ENCODE data around the gene THAP10.
"Not testable (repeated sequence)": the region's sequence is repeated elsewhere in the genome, so short reads cannot be mapped to it uniquely, and the experiment has no call there.

The THAP10 gene

DNA sequence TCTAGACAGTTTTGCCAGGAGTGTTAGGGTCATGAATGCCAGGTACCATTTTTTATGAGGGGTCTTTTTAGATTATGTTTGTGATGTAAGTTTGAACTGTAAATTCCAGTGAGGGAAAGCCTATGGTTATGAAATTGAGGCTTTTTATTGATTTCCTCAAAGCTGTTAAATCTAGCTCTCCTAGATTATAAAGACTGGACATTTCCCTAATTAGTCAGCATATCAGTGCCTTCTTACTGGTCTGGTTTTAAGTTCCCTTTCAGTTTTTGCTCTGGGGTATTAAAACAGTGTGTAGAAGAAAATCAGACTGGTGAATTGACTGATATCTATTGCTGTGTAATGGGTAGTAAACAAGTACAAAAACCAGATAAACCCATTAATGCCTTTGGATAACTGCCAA lies 39.6 kb upstream of the THAP10 start:
- intact Hi-C loops (cut with DNase I; ENCODE audit: low total_unique reads), result no loop called here
- Histone ChIP-seq H3K36me3 (no peaks in the 10 kb centered on the region), H3K9me3 (no peaks in the 10 kb centered on the region), H3K27ac (no peak overlapping the region), H3K4me1 (no peaks in the 10 kb centered on the region), H3K4me3 (no peak overlapping the region), H3K27me3 (no peaks in the 10 kb centered on the region)
- DNase-seq, result no peak
- TF ChIP-seq, protein P1, sequence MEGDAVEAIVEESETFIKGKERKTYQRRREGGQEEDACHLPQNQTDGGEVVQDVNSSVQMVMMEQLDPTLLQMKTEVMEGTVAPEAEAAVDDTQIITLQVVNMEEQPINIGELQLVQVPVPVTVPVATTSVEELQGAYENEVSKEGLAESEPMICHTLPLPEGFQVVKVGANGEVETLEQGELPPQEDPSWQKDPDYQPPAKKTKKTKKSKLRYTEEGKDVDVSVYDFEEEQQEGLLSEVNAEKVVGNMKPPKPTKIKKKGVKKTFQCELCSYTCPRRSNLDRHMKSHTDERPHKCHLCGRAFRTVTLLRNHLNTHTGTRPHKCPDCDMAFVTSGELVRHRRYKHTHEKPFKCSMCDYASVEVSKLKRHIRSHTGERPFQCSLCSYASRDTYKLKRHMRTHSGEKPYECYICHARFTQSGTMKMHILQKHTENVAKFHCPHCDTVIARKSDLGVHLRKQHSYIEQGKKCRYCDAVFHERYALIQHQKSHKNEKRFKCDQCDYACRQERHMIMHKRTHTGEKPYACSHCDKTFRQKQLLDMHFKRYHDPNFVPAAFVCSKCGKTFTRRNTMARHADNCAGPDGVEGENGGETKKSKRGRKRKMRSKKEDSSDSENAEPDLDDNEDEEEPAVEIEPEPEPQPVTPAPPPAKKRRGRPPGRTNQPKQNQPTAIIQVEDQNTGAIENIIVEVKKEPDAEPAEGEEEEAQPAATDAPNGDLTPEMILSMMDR (IDR thresholded peaks at IDR 0.05), result no peak

DNA sequence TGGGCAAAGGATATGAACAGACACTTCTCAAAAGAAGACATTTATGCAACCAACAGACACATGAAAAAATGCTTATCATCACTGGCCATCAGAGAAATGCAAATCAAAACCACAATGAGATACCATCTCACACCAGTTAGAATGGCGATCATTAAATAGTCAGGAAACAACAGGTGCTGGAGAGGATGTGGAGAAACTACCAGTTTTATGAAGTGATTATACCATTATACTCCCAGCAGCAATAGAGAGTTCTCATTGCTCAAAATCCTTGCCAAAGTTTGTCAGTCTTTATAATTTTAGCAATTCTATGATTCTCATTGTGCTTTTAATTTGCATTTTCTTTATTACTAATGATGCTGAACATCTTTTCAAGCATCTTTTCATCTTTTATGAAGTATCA lies 34.7 kb upstream of the THAP10 start:
- H3K27ac ChIP-seq; intact Hi-C loops (cut with DNase I; ENCODE audit: low total_unique reads); H3K36me3 ChIP-seq; DNase-seq; H3K4me1 ChIP-seq; H3K27me3 ChIP-seq; H3K4me3 ChIP-seq; H3K9me3 ChIP-seq: not testable (repeated sequence)

DNA sequence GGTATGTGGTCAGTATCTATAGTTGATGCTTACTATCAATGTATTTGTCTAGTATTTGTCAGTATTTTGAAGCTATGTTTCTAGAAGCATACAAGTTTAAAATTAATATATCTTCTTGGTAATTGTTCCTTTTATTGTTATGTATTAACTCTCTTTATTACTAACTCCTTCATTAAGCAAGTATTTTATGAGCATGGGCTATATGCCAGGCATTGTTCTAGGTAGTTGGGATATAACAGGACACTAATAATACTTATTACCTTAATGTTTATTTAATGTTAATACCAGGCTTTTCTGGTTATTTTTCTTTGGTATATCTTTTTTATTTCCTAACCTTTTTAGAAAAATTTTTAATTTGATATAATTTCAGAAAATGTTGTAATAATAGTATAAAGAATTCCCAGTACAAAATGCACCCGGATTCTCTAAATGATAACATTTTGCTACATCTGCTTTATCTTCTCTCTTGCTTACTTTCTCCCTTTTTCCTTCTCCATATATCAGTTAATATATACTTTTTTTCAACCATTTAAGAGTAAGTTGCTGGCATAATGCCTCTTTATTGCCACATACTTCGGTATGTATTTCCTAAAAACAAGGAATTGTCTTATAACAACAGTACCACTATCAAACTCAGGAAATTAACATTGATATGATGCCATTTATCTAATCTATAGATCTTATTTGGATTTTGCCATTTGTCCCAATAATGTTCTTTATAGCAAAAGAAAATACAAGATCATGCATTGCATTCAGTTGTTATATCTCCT lies 31.3 kb upstream of the THAP10 start:
- Histone ChIP-seq H3K27me3 (no peaks in the 10 kb centered on the region), H3K4me1 (no peaks in the 10 kb centered on the region), H3K9me3 (no peaks in the 10 kb centered on the region), H3K27ac (no peak overlapping the region), H3K36me3 (no peaks in the 10 kb centered on the region), H3K4me3 (no peak overlapping the region)
- intact Hi-C loops (cut with DNase I; ENCODE audit: low total_unique reads), result loop anchor here (5.0 kb wide), 1 partner anchor 259 kb away; no protein-coding TSS in a partner anchor
- TF ChIP-seq, protein P1 (IDR thresholded peaks at IDR 0.05), result no peak
- DNase-seq, result no peak

DNA sequence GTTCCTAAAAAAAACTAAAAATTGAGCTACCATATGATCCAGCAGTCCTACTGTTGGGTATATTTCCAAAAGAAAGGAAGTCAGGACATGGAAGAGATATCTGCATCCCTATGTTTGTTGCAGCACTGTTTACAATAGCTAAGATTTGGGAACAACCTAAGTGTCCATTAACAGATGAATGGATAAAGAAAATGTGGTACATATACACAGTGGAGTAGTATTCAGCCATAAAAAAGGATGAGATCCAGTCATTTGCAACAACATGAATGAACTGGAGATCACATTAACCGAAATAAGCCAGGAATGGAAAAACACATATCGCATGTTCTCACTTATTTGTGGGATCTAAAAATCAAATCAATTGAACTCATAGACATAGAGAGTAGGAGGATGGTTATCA lies 29.9 kb upstream of the THAP10 start:
- H3K36me3 ChIP-seq, result no peaks in the 10 kb centered on the region
- intact Hi-C loops (cut with DNase I; ENCODE audit: low total_unique reads), result loop anchor here (5.0 kb wide), 1 partner anchor 260 kb away; no protein-coding TSS in a partner anchor
- no peak for DNase-seq

DNA sequence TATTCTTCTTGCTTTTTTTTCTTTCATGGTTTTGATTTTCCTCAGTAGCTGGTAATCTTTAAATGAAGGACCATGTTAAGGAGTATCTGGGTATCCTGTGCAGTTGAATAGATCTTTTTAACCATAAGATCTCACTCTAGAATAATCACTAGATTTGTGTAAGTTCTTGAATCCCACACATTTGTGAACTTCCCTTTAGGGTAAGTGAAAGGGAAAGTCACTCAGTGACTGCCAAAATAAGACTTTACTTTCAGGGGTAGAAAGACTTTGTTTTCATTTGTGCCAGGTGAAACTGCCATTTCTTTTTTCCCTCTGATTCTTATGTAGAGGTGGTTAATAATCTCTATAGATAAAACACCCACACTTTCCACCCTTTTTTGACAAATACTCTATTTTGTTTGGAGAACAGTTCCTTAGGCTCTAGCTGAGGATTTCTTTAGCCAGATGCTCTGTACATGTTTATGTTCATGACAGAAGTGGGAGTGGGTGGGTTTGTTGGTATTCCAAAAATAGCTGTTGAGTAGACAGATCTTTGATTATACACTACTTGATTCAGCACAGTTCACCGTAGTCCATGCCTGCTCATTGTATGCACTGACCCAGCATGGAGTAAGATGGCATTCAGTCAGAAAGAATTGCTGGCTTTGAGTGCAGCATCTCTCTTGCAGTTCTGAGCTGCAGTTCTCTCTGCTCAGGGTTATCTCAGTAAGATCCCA lies 28.9 kb upstream of the THAP10 start:
- Histone ChIP-seq H3K9me3 (no peaks in the 10 kb centered on the region), H3K36me3 (no peaks in the 10 kb centered on the region), H3K27me3 (no peaks in the 10 kb centered on the region), H3K4me3 (no peak overlapping the region), H3K27ac (no peak overlapping the region), H3K4me1 (no peaks in the 10 kb centered on the region)
- TF ChIP-seq, protein P1 (IDR thresholded peaks at IDR 0.05), result no peak
- DNase-seq, result no peak
- intact Hi-C loops (cut with DNase I; ENCODE audit: low total_unique reads), result loop anchor here (5.0 kb wide), 1 partner anchor 261 kb away; no protein-coding TSS in a partner anchor

More for the DNA sequence above, 29.9 kb upstream of the THAP10 start:
- Histone ChIP-seq H3K27ac (no peak overlapping the region), H3K4me1 (no peaks in the 10 kb centered on the region), H3K9me3 (no peaks in the 10 kb centered on the region), H3K4me3 (no peak overlapping the region), H3K27me3 (no peaks in the 10 kb centered on the region)
- TF ChIP-seq, protein P1 (IDR thresholded peaks at IDR 0.05), result no peak

DNA sequence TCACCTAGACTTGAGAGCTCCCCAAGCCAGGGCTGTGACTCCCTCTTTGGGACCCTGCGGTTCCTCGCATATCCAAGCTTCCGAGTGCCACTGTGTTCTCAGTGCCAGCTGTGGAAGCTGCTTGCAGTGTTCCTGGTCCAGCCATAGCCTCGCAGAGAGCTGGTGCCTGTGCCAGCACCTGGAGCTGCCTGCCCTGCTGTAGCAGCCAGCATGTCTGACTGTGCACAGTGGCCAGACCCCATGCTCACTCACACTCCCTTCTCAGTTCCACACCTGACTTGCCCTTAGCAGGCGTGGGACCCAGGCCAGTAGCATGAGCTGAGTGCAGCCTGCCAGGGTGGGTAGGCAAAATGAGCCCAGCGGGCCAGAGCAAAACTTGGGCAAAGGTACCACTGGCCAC lies 25.7 kb upstream of the THAP10 start:
- no peak for DNase-seq
- H3K4me1 ChIP-seq, result no peaks in the 10 kb centered on the region
- no peaks in the 10 kb centered on the region for H3K9me3 ChIP-seq
- no peak overlapping the region for H3K4me3 ChIP-seq
- H3K27me3 ChIP-seq, result no peaks in the 10 kb centered on the region
- H3K27ac ChIP-seq, result no peak overlapping the region
- TF ChIP-seq, protein P1 (IDR thresholded peaks at IDR 0.05), result no peak
- peaks cover 0 to 5% (median 0%) of the 10 kb centered on the region in 3 donors for H3K36me3 ChIP-seq
- intact Hi-C loops (cut with DNase I; ENCODE audit: low total_unique reads), result no loop called here
